Measurements from ENCODE around the gene LRRK1. TPM values are rescaled to one million over a fixed set of nuclear protein-coding genes. Genes with fewer than 3 reads are reported as not detected.

The LRRK1 gene
- total RNA-seq, 1 donor from 2014 or later, result 6.6 TPM

DNA sequence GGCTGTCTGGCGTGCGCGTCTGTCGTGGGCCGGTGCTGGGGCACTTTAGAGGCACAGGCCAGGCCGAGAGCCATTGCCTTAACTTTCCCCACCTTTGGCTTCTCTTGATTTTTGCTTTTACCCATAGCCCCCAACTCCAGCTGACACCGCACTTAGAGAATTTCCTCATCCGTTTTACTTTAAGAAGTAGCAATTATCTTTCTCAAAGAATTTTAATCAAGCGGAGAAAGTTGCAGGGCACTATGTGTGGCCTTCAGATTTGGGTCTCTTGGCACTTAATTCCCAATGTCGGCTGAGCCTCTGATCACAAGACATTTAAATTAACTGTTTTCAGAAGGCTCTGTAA lies 38.3 kb upstream of the LRRK1 start:
- TF ChIP-seq CTCF (IDR thresholded peaks at IDR 0.05; ENCODE audit: insufficient read depth, low read length, poor library complexity, severe bottlenecking), result no peak
- H3K27me3 ChIP-seq (ENCODE audit: control insufficient read depth, insufficient read depth, low read length), result no peaks in the 10 kb centered on the region
- H3K36me3 ChIP-seq (ENCODE audit: control insufficient read depth, insufficient read depth, low read length), result no peaks in the 10 kb centered on the region
- peak overlapping the region; percentile 54 for H3K4me3 ChIP-seq (ENCODE audit: low read depth, low read length)
- DNase-seq (ENCODE audit: low read depth), result no peak

DNA sequence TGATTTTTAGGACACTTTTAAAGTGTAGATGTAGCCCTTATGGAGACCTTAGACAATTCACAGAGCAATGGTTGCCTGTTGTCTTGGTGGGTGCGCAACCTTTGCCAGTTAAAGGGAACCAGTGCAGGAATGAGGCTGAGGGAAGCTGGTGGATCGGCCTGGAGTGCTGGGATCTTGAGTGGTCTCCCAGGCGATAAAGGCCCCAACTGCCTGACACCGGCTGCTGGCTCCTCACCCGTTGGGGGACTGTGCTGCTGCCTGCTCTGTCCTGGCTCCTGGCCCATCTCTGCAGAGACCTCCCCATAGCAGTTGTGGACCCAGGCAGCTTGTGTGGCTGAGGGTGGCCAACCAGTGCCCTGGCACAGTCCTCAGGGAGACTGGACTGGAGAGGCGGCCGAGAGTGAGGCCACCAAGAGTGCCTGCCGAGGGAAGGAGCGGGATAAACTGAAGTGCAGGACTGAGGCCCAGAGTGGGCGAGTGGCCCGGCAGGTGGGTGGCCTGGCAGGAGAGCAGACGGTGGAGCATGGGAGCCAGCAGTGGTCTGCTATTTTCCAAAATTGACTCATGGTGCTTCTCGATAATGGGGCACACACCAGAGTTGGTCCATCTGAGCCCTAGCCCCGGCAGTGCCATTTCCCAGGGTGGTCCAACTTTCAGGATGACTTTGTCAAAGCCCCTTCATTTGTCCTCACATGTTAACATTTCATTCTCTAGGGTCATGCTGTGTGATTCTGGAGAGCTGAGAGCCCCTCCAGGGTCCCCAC lies 37.4 kb upstream of the LRRK1 start:
- no peaks in the 10 kb centered on the region for H3K27me3 ChIP-seq (ENCODE audit: control insufficient read depth, insufficient read depth, low read length)
- no peak overlapping the region for H3K4me3 ChIP-seq (ENCODE audit: low read depth, low read length)
- TF ChIP-seq CTCF (IDR thresholded peaks at IDR 0.05; ENCODE audit: insufficient read depth, low read length, poor library complexity, severe bottlenecking), result no peak
- no peak for DNase-seq (ENCODE audit: low read depth)
- H3K36me3 ChIP-seq (ENCODE audit: control insufficient read depth, insufficient read depth, low read length), result no peaks in the 10 kb centered on the region

GRCh38 chr15:100885116-100885515 lies 34.0 kb upstream of the LRRK1 start:
- H3K36me3 ChIP-seq (ENCODE audit: control insufficient read depth, insufficient read depth, low read length), result no peaks in the 10 kb centered on the region
- no peaks in the 10 kb centered on the region for H3K27me3 ChIP-seq (ENCODE audit: control insufficient read depth, insufficient read depth, low read length)
- DNase-seq (ENCODE audit: low read depth), result no peak

DNA sequence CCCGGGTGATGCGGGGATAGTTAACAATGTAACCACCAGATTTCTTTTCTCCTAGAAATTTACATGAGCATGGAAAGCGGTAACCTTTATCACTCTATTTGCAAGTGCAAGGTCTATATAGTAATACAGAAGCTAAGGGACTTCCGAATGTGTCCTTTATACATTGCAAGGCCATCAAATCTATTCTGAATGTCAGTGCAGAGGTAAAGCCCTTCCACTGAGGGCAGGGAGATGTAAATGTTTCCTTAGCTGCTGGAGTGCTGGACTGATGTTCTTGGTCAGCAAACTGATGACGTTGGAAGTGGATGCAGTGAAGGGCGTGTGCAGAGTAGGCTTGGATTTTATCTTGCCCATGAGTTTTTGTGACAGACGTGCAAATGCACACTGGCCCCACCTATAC lies 33.3 kb upstream of the LRRK1 start:
- no peaks in the 10 kb centered on the region for H3K27me3 ChIP-seq (ENCODE audit: control insufficient read depth, insufficient read depth, low read length)
- no peaks in the 10 kb centered on the region for H3K36me3 ChIP-seq (ENCODE audit: control insufficient read depth, insufficient read depth, low read length)
- no peak for TF ChIP-seq CTCF (IDR thresholded peaks at IDR 0.05; ENCODE audit: insufficient read depth, low read length, poor library complexity, severe bottlenecking)
- no peak for DNase-seq (ENCODE audit: low read depth)
- no peak overlapping the region for H3K4me3 ChIP-seq (ENCODE audit: low read depth, low read length)

More at GRCh38 chr15:100885116-100885515, 34.0 kb upstream of the LRRK1 start:
- no peak for TF ChIP-seq CTCF (IDR thresholded peaks at IDR 0.05; ENCODE audit: insufficient read depth, low read length, poor library complexity, severe bottlenecking)
- no peak overlapping the region for H3K4me3 ChIP-seq (ENCODE audit: low read depth, low read length)

DNA sequence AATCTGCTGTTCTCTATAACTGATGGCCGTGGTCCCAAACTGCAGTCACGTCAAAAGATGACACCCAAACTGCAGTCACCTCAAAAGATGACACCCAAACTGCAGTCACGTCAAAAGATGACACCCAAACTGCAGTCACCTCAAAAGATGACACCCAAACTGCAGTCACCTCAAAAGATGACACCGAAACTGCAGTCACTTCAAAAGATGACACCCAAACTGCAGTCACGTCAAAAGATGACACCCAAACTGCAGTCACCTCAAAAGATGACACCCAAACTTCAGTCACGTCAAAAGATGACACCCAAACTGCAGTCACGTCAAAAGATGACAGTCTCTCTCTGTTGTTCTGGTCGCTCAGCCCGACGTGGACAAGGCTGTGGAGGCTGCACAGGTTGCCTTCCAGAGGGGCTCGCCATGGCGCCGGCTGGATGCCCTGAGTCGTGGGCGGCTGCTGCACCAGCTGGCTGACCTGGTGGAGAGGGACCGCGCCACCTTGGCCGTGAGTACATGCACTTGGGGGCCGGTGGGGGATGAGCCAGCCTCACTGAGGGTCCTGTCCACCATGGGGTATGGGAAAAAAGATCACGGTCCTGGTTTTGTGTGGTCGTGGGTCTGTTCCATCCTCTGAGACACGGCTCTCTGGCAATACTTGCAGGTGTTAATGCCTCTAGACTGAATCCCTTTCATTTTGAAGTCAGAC lies 31.8 kb upstream of the LRRK1 start:
- Histone ChIP-seq H3K27me3 (ENCODE audit: control insufficient read depth, insufficient read depth, low read length) (no peaks in the 10 kb centered on the region), H3K36me3 (ENCODE audit: control insufficient read depth, insufficient read depth, low read length) (no peaks in the 10 kb centered on the region), H3K4me3 (ENCODE audit: low read depth, low read length) (no peak overlapping the region)
- DNase-seq (ENCODE audit: low read depth), result no peak
- TF ChIP-seq CTCF (IDR thresholded peaks at IDR 0.05; ENCODE audit: insufficient read depth, low read length, poor library complexity, severe bottlenecking), result no peak

Data from kidney epithelial cell (primary cell).